ENCODE data around the gene AMMECR1. TPM values are rescaled to one million over a fixed set of nuclear protein-coding genes. Genes with fewer than 3 reads are reported as not detected.

AMMECR1 gene
- total RNA-seq, 2 experiments from 2014 or later: 3.7 to 4.1 TPM

GRCh38 chrX:110172215-110172614, 145.7 kb downstream of the AMMECR1 start:
- H3K4me3 Mint-ChIP-seq: no peak overlapping the region
- CTCF ChIA-PET: interaction anchor here (0.7 to 24.9 kb wide), 2 partner anchors 12 to 240 kb away, joined by 3 to 374 read pairs; no protein-coding TSS in a partner anchor
- no peaks in the 10 kb centered on the region for H3K27me3 Mint-ChIP-seq (ENCODE audit: low read depth)
- no peaks in the 10 kb centered on the region for H3K4me1 Mint-ChIP-seq (ENCODE audit: low read depth)
- no peak overlapping the region for H3K27ac Mint-ChIP-seq
- peaks cover 6% of the 10 kb centered on the region for H3K36me3 Mint-ChIP-seq (ENCODE audit: low read depth)
- DNase-seq: no peak
- intact Hi-C loops (cut with micrococcal nuclease): no loop called here
- no peaks in the 10 kb centered on the region for H3K9me3 Mint-ChIP-seq

- Mint-ChIP-seq H3K4me3 (no peak overlapping the region), H3K4me1 (ENCODE audit: low read depth) (peaks cover 2% of the 10 kb centered on the region), H3K27me3 (ENCODE audit: low read depth) (no peaks in the 10 kb centered on the region), H3K36me3 (ENCODE audit: low read depth) (peaks cover 6% of the 10 kb centered on the region), H3K9me3 (no peaks in the 10 kb centered on the region), H3K27ac (no peak overlapping the region)
- intact Hi-C loops (cut with micrococcal nuclease): no loop called here
- no peak for DNase-seq
- CTCF ChIA-PET: interaction anchor here (24.9 kb wide), 1 partner anchor 241 kb away, joined by 374 read pairs; no protein-coding TSS in a partner anchor
Observed at GRCh38 chrX:110171442-110171841, 146.4 kb downstream of the AMMECR1 start.

GRCh38 chrX:110170029-110170428, 147.9 kb downstream of the AMMECR1 start:
- H3K4me1 Mint-ChIP-seq (ENCODE audit: low read depth): peaks cover 2% of the 10 kb centered on the region
- no peaks in the 10 kb centered on the region for H3K27me3 Mint-ChIP-seq (ENCODE audit: low read depth)
- no peak overlapping the region for H3K4me3 Mint-ChIP-seq
- no peak for DNase-seq
- intact Hi-C loops (cut with micrococcal nuclease): no loop called here
- no peaks in the 10 kb centered on the region for H3K9me3 Mint-ChIP-seq
- H3K36me3 Mint-ChIP-seq (ENCODE audit: low read depth): peaks cover 3% of the 10 kb centered on the region
- CTCF ChIA-PET: interaction anchor here (24.9 kb wide), 1 partner anchor 242 kb away, joined by 374 read pairs; no protein-coding TSS in a partner anchor
- no peak overlapping the region for H3K27ac Mint-ChIP-seq

GRCh38 chrX:110168585-110168984, 149.3 kb downstream of the AMMECR1 start:
- H3K36me3 Mint-ChIP-seq (ENCODE audit: low read depth): peaks cover 3% of the 10 kb centered on the region
- intact Hi-C loops (cut with micrococcal nuclease): no loop called here
- no peaks in the 10 kb centered on the region for H3K27me3 Mint-ChIP-seq (ENCODE audit: low read depth)
- no peaks in the 10 kb centered on the region for H3K9me3 Mint-ChIP-seq
- peaks cover 2% of the 10 kb centered on the region for H3K4me1 Mint-ChIP-seq (ENCODE audit: low read depth)
- no peak for DNase-seq
- no peak overlapping the region for H3K4me3 Mint-ChIP-seq
- no peak overlapping the region for H3K27ac Mint-ChIP-seq
- CTCF ChIA-PET: interaction anchor here (0.6 to 24.9 kb wide), 8 partner anchors 13 to 276 kb away, joined by 3 to 374 read pairs (median 3); no protein-coding TSS in a partner anchor

- Mint-ChIP-seq H3K27ac (no peak overlapping the region), H3K4me1 (ENCODE audit: low read depth) (peaks cover 2% of the 10 kb centered on the region), H3K36me3 (ENCODE audit: low read depth) (peaks cover 3% of the 10 kb centered on the region), H3K4me3 (no peak overlapping the region), H3K27me3 (ENCODE audit: low read depth) (no peaks in the 10 kb centered on the region), H3K9me3 (no peaks in the 10 kb centered on the region)
- CTCF ChIA-PET: interaction anchor here (0.6 to 24.9 kb wide), 9 partner anchors 12 to 276 kb away, joined by 3 to 374 read pairs (median 3); no protein-coding TSS in a partner anchor
- intact Hi-C loops (cut with micrococcal nuclease): no loop called here
- peak; percentile 60 for DNase-seq
Observed at GRCh38 chrX:110167952-110168451, 149.9 kb downstream of the AMMECR1 start.

- intact Hi-C loops (cut with micrococcal nuclease): no loop called here
- Mint-ChIP-seq H3K9me3 (no peaks in the 10 kb centered on the region), H3K36me3 (ENCODE audit: low read depth) (no peaks in the 10 kb centered on the region), H3K27ac (no peak overlapping the region), H3K4me3 (no peak overlapping the region), H3K4me1 (ENCODE audit: low read depth) (peaks cover 12% of the 10 kb centered on the region), H3K27me3 (ENCODE audit: low read depth) (no peaks in the 10 kb centered on the region)
- DNase-seq: no peak
- CTCF ChIA-PET: interaction anchor here (1.0 to 24.9 kb wide), 2 partner anchors 238 to 249 kb away, joined by 3 to 374 read pairs; no protein-coding TSS in a partner anchor
Observed at GRCh38 chrX:110163488-110163887, 154.4 kb downstream of the AMMECR1 start.

DNA sequence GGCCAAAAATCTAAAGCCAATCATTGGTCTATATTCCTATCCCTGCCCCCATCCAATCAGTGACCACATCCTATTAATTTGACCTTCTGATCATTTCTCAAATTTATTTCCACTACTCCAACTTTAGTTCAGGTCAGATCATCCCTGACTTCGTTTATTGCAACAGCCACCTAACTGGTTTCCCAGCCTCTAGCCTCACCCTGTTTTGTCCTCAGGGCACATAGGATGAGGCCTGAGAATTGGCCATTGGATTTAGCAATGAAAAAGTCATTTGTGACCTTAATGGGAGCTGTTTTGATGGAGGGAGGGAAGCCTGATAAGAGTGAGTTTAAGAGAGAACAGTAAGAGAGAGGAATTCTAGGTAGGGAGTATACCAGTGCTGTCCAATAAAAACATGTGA, 155.0 kb downstream of the AMMECR1 start:
- no peaks in the 10 kb centered on the region for H3K27me3 Mint-ChIP-seq (ENCODE audit: low read depth)
- DNase-seq: no peak
- CTCF ChIA-PET: interaction anchor here (1.0 to 24.9 kb wide), 2 partner anchors 238 to 249 kb away, joined by 3 to 374 read pairs; no protein-coding TSS in a partner anchor
- peaks cover 12% of the 10 kb centered on the region for H3K4me1 Mint-ChIP-seq (ENCODE audit: low read depth)
- H3K27ac Mint-ChIP-seq: no peak overlapping the region
- no peaks in the 10 kb centered on the region for H3K36me3 Mint-ChIP-seq (ENCODE audit: low read depth)
- intact Hi-C loops (cut with micrococcal nuclease): no loop called here
- H3K9me3 Mint-ChIP-seq: no peaks in the 10 kb centered on the region
- no peak overlapping the region for H3K4me3 Mint-ChIP-seq

DNA sequence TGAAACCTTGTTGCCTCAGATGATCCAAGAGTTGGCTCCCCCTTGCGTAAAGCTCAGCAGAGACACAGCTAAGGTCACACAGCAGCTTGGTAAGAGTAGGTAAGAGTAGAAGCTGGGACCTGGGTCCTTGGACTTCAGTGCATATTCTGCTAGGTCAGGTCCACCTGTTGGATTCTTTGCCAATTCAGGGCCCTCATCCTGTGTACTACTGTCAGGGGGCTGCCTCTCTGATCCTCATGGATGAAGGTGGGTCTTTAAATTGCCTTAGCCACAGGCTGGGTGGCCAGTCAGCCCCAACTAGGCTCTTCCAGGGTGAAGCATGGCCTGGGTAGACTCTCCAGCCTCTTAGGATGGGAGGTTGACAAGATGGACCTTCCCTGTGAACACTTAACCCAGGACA, 155.8 kb downstream of the AMMECR1 start:
- peaks cover 12% of the 10 kb centered on the region for H3K4me1 Mint-ChIP-seq (ENCODE audit: low read depth)
- CTCF ChIA-PET: interaction anchor here (1.9 to 24.9 kb wide), 2 partner anchors 16 to 250 kb away, joined by 6 to 374 read pairs; no protein-coding TSS in a partner anchor
- H3K27ac Mint-ChIP-seq: no peak overlapping the region
- H3K4me3 Mint-ChIP-seq: no peak overlapping the region
- intact Hi-C loops (cut with micrococcal nuclease): no loop called here
- no peaks in the 10 kb centered on the region for H3K9me3 Mint-ChIP-seq
- no peaks in the 10 kb centered on the region for H3K27me3 Mint-ChIP-seq (ENCODE audit: low read depth)
- peaks cover 2% of the 10 kb centered on the region for H3K36me3 Mint-ChIP-seq (ENCODE audit: low read depth)
- no peak for DNase-seq

DNA sequence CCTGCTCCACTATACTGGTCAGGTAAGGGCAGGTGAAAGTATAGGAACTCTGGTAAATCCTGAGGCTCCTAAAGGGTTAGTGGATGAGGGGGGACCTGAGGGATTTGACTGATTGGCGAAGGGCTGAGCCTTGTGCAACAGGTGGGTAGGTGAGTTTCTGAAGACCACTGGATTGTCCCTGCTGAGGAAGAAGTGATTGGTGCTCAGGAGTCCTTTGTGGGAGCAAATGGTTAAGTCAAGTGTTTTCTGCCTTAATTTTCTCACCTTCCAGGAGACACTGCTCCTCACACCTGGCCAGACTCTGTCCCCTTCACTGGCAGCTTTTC, 156.6 kb downstream of the AMMECR1 start:
- H3K36me3 Mint-ChIP-seq (ENCODE audit: low read depth): peaks cover 2% of the 10 kb centered on the region
- H3K27me3 Mint-ChIP-seq (ENCODE audit: low read depth): no peaks in the 10 kb centered on the region
- no peak for DNase-seq
- no peaks in the 10 kb centered on the region for H3K9me3 Mint-ChIP-seq
- CTCF ChIA-PET: interaction anchor here (0.7 to 24.9 kb wide), 7 partner anchors 14 to 251 kb away, joined by 3 to 374 read pairs (median 5); partner anchors contain the start of gene AMMECR1
- no peak overlapping the region for H3K27ac Mint-ChIP-seq
- H3K4me3 Mint-ChIP-seq: no peak overlapping the region
- intact Hi-C loops (cut with micrococcal nuclease): loop anchor here (2.0 kb wide), 1 partner anchor 157 kb away; the partner anchor contains the start of gene AMMECR1
- peaks cover 10% of the 10 kb centered on the region for H3K4me1 Mint-ChIP-seq (ENCODE audit: low read depth)

DNA sequence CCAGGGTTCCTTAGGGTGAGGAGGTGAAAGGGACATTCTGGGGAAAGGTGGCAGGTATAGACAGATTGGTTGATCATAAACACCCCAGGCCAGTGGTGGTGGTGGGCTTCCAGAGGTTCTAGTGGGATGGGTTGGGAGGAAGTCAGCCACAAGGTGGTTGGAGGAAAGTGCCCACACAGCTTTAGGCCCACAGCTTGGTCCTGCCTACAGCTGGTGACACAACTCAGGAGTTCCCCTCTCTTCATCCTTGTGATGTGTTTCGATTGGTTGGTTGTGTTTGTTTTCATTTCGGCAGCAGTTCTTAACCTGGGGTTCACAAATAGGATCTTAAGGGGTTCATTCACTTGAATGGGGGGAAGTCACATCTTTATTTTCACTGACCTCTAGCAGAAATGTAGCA, 158.0 kb downstream of the AMMECR1 start:
- Mint-ChIP-seq H3K27ac (no peak overlapping the region), H3K36me3 (ENCODE audit: low read depth) (peaks cover 2% of the 10 kb centered on the region), H3K4me1 (ENCODE audit: low read depth) (peaks cover 10% of the 10 kb centered on the region), H3K27me3 (ENCODE audit: low read depth) (no peaks in the 10 kb centered on the region), H3K9me3 (no peaks in the 10 kb centered on the region), H3K4me3 (no peak overlapping the region)
- no peak for DNase-seq
- intact Hi-C loops (cut with micrococcal nuclease): loop anchor here (1.0 to 2.0 kb wide), 3 partner anchors 159 to 253 kb away; partner anchors contain the start of gene AMMECR1
- CTCF ChIA-PET: interaction anchor here (0.8 to 24.9 kb wide), 7 partner anchors 10 to 252 kb away, joined by 3 to 374 read pairs (median 4); partner anchors contain the start of gene AMMECR1

- Mint-ChIP-seq H3K27me3 (ENCODE audit: low read depth) (no peaks in the 10 kb centered on the region), H3K27ac (no peak overlapping the region), H3K4me3 (no peak overlapping the region), H3K4me1 (ENCODE audit: low read depth) (peaks cover 10% of the 10 kb centered on the region), H3K36me3 (ENCODE audit: low read depth) (peaks cover 2% of the 10 kb centered on the region), H3K9me3 (no peaks in the 10 kb centered on the region)
- CTCF ChIA-PET: interaction anchor here (0.8 to 24.9 kb wide), 6 partner anchors 9 to 253 kb away, joined by 3 to 374 read pairs (median 6); no protein-coding TSS in a partner anchor
- intact Hi-C loops (cut with micrococcal nuclease): no loop called here
- DNase-seq: no peak
Observed at GRCh38 chrX:110159235-110159634, 158.7 kb downstream of the AMMECR1 start.

- Mint-ChIP-seq H3K36me3 (ENCODE audit: low read depth) (peaks cover 2% of the 10 kb centered on the region), H3K4me1 (ENCODE audit: low read depth) (peaks cover 10% of the 10 kb centered on the region), H3K27me3 (ENCODE audit: low read depth) (no peaks in the 10 kb centered on the region), H3K9me3 (no peaks in the 10 kb centered on the region), H3K4me3 (no peak overlapping the region), H3K27ac (no peak overlapping the region)
- no peak for DNase-seq
- intact Hi-C loops (cut with micrococcal nuclease): no loop called here
- CTCF ChIA-PET: interaction anchor here (1.4 to 24.9 kb wide), 4 partner anchors 10 to 690 kb away, joined by 3 to 374 read pairs (median 16); no protein-coding TSS in a partner anchor
Observed at GRCh38 chrX:110157444-110157843, 160.4 kb downstream of the AMMECR1 start.

Measured in activated naive CD4-positive, alpha-beta T cell treated with anti-CD3 and anti-CD28 coated beads for 36 hours (primary cell).